Measurements from ENCODE around the gene PEX10. TPM values are rescaled to one million over a fixed set of nuclear protein-coding genes. Genes with fewer than 3 reads are reported as not detected.

PEX10 gene
- polyA plus RNA-seq, 1 donor, result 18.0 TPM

- no peak for DNase-seq (ENCODE audit: low read depth)
Measured at GRCh38 chr1:2375246-2375922, 37.0 kb downstream of the PEX10 start.

DNA sequence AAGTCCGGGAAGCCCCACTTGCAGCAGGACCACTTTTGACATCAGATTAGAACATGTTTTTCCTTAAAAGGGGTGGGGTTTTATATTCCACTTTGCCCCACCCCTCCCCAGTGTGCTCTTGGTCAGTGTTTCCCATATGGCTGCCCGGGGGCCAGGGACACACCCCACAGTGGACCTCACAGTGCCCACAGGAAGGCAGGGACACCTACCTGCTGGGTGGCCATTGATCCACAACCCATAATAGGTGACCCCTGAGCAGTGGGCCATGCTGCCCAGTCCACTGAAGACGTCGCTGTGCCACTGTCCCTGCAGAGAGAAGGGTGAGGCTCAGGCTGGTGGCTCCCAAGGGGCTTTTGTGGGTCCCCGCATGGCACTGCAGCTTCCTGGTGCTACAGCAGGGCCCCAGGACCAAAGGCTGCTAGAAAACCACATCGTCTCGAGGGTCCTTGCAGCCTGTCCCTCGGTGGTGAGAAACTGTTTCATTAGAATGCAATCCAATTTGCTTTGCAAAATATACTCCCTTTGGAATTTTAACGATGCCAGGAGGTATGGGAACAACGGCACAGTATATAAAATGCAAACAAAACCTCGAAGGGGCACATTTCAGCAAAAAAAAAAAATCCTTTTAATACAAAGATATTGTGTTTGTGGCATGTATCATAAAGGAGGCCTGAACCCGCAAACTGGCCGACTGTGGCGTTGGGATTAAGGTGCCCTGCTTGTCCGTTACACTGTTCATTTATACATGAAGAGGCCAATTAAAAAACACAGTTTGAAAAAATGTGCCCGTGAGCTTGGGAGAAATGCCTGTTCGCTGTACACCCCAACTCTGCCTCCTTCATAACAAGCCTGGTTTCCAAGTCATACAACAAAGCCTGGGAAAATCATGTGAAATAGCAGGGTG, 37.9 kb downstream of the PEX10 start:
- no peak for DNase-seq (ENCODE audit: low read depth)

- no peak for DNase-seq (ENCODE audit: low read depth)
Measured at GRCh38 chr1:2373551-2374251, 38.7 kb downstream of the PEX10 start.

DNA sequence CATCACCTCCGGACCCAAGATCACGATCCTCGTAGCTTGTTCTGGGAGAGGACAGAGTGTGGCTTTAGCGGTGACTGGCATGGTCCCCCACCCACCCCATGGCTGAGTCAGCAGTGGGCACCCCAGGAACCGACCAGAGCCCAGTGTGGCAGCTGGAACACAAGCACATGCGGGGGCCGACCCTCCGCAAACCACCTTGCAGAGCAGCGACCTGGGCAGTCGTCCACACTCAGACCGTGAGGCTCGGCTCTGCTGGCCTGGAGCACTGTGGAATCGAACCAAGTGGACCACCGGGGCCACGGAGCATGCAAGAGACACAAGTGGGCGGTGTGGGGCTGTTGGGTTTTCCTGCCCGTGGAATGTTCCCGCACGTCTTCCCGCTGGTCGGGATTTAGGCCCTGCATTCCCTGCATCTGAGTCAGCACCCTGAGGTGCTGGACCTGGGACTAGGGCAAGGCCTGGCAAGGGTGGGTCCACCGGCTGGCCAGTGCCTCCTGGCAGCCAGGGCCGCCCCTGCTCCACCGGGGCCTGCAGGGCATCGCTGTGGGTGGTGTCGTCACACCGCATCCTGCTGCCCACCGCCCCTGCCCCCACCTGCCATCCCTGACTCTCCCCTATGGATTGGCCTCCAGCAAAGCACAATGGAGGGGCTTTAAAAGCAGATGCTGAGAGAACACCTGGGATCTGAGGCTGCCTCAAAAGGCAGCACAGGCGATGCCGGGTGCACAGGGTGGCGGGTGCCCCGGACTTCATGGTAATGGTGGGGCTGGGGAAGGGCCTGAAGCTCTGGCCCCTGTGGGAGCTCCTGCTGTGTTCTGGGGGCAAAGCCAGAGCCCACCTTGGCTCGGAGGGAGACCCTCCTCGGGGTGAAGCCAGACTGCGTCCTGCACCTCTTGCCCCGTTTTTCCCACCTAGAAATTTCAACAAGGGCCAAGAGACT, 39.5 kb downstream of the PEX10 start:
- no peak for DNase-seq (ENCODE audit: low read depth)

GRCh38 chr1:2368053-2368744, 44.2 kb downstream of the PEX10 start:
- no peak for DNase-seq (ENCODE audit: low read depth)

DNA sequence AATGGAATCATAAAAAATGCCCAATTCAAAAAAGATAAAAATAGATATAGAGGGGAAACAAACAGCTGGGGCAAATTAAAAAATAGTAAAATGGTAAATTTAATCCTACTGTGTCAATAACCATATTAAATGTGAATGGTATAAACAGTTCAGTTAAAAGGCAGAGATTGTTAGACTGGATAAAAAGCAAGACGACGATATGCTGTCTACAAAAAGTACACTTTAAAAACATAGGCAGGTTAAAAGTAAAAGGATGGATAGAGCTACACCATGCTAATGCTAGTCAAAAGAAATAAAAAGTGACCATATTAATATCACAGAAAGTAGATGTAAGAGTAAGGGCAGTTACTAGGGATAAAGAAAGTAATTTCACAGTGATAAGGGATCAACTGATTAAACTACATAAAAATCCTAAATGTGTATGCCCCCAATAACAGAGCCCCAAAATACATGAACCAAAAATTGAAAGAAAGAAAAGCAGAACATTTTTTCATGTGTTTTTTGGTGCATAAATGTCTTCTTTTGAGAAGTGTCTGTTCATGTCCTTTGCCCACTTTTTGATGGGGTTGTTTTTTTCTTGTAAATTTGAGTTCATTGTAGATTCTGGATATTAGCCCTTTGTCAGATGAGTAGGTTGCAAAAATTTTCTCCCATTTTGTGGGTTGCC, 48.4 kb downstream of the PEX10 start:
- DNase-seq (ENCODE audit: low read depth), result no peak

- DNase-seq (ENCODE audit: low read depth), result no peak
Measured at GRCh38 chr1:2360588-2361364, 51.6 kb downstream of the PEX10 start.

GRCh38 chr1:2358651-2359640, 53.4 kb downstream of the PEX10 start:
- no peak for DNase-seq (ENCODE audit: low read depth)

DNA sequence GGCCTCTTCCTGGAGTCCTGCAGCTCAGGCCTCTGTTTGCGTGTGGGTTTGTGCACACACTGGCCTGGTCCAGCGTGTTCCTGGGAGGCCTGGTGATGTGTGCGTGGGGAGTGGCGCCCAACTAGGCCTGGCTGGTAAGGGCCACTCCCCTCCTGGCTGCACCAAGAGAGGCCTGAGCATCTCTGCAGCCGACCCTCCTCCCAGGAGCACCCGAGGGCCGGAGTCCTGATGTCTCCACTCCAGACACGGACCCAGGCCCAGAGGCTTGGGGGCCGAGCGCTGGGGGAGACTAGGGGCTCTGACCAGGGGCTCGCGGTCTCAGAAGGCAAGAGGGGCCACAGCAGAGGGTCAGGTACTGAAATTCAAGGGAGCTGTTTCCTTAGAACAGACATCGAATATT, 54.3 kb downstream of the PEX10 start:
- DNase-seq (ENCODE audit: low read depth), result no peak

- DNase-seq (ENCODE audit: low read depth), result no peak
Measured at GRCh38 chr1:2356911-2357845, 55.2 kb downstream of the PEX10 start.

DNA sequence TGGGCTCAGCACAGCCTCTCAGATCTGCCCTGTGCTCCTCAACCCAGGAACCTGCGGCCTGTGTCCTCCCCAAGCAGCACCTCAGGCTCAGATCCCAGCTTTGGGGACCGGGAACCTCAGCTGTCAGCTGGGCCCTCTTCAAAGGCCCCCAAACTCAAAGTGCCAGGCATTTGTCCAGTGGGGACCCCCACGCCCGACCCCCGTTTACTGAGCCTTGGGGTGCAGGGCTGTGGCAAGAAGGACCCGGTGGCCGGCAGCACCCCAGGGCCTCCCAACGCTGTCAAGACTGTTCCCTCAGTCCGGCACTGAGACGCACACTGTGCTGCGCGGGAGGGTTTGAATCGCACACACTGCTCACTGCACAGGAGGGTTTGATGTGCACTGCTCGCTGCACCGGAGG, 56.0 kb downstream of the PEX10 start:
- DNase-seq (ENCODE audit: low read depth), result no peak

GRCh38 chr1:2355373-2356261, 56.7 kb downstream of the PEX10 start:
- no peak for DNase-seq (ENCODE audit: low read depth)

DNA sequence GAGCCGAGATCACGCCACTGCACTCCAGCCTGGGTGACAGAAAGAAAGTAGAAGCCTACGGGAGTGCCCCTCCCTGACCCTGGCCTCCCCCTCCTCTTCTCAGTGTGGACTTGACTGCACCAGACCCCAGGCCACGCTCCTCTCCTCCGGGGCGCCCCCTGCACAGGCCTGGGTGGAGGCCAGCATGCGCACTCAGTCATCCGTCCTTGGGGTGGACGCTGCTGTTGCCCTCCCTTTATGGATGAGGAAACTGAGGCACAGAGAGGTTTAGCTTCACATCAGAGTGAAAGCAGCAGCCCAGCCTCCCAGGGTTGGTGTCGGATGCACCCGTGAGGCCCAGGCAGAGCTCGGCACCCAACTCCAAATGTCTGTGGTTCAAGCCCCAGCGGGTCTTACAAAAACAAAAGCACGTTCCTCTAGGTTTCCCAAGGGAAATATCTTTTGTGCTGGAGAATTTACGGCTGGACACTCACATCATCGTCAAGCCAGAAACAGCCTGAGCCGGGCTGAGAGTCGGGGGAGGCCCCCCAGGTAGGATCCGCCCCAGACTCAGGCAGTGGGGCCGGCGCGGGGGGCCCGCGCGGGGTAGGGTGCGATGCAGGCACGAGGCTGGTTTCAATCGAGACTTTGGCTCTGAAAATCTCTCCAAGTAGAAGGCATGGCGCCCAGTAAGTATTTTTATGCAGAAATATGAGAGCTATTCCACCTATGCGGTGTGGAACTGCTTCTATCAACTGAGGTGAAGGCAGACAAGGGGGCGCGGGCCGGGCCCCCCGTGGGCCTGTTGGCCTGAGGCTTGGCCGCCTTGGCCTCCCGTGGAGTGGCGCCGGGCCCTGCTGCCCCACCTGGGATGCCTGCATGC, 57.6 kb downstream of the PEX10 start:
- DNase-seq (ENCODE audit: low read depth), result no peak
